ENCODE data around the gene NSA2.

NSA2 gene

GRCh38 chr5:74810915-74811314 is 43.9 kb downstream of the NSA2 start:
- DNase-seq (ENCODE audit: extremely low read depth in 1 of 2, low read depth in 1 of 2): no peak

- no peak for DNase-seq (ENCODE audit: extremely low read depth in 1 of 2, low read depth in 1 of 2)
Observed at GRCh38 chr5:74816875-74817274, 49.8 kb downstream of the NSA2 start.

- DNase-seq (ENCODE audit: extremely low read depth in 1 of 2, low read depth in 1 of 2): no peak
Observed at GRCh38 chr5:74822288-74822687, 55.2 kb downstream of the NSA2 start.

GRCh38 chr5:74829413-74829812 is 62.4 kb downstream of the NSA2 start:
- DNase-seq (ENCODE audit: extremely low read depth in 1 of 2, low read depth in 1 of 2): no peak

All from stimulated activated CD8-positive, alpha-beta memory T cell treated with anti-CD3 and anti-CD28 coated beads, Interleukin-7, amount 100 ng/mL, for 48 hours (primary cell).